Loucy (cell line): Measurements from ENCODE around the gene ZMAT5.
"Not testable (repeated sequence)": the region's sequence is repeated elsewhere in the genome, so short reads cannot be mapped to it uniquely, and the experiment has no call there.

Experiments used
- H2AFZ ChIP-seq: fragments of 200-600 bp; sonication (generic); 2 replicates; pipeline ENCODE4 v1.6.0; 2016; ENCODE audit warnings: antibody characterized with exemption, mild to moderate bottlenecking, low read length, moderate library complexity
- H3F3A ChIP-seq: fragments of 200-600 bp; 2 replicates; pipeline ENCODE4 v1.6.0; 2016; ENCODE audit warnings: antibody characterized with exemption, low read depth, mild to moderate bottlenecking
- H3K27me3 ChIP-seq: fragments of 200-600 bp; sonication (generic); 2 replicates; pipeline ENCODE4 v1.6.1; 2014; ENCODE audit warnings: low read length, mild to moderate bottlenecking; ENCODE audit not compliant: insufficient read depth, poor library complexity, severe bottlenecking
- H3K36me3 ChIP-seq: fragments of 200-600 bp; sonication (generic); 2 replicates; pipeline ENCODE4 v1.6.1; 2016; ENCODE audit warnings: low read length; ENCODE audit not compliant: insufficient read depth
- H3K4me1 ChIP-seq: fragments of 200-600 bp; sonication (generic); 2 replicates; pipeline ENCODE4 v1.5.1; 2014; ENCODE audit warnings: low read length, mild to moderate bottlenecking; ENCODE audit not compliant: insufficient read depth, poor library complexity, severe bottlenecking
- H3K4me2 ChIP-seq: fragments of 200-600 bp; sonication (generic); 2 replicates; pipeline ENCODE4 v1.6.0; 2014; ENCODE audit warnings: antibody characterized with exemption, low read length, low read depth, mild to moderate bottlenecking; ENCODE audit not compliant: poor library complexity, severe bottlenecking
- H3K4me3 ChIP-seq: fragments of 200-600 bp; sonication (generic); 2 replicates; pipeline ENCODE4 v1.5.1; 2014; ENCODE audit warnings: low read length, mild to moderate bottlenecking, mixed read lengths; ENCODE audit not compliant: poor library complexity, severe bottlenecking
- H3K79me2 ChIP-seq: fragments of 200-600 bp; sonication (generic); 2 replicates; pipeline ENCODE4 v1.6.1; 2014; ENCODE audit warnings: low read length; ENCODE audit not compliant: insufficient read depth
- H3K9ac ChIP-seq: fragments of 200-600 bp; sonication (generic); 2 replicates; pipeline ENCODE4 v1.6.0; 2014; ENCODE audit warnings: mild to moderate bottlenecking, low read depth, low read length, moderate library complexity; ENCODE audit not compliant: poor library complexity, severe bottlenecking
- H3K9me2 ChIP-seq: fragments of 200-600 bp; sonication (generic); replicated peaks from 2 replicates; pipeline ENCODE4 v1.6.1; 2016; ENCODE audit warnings: low read depth, low read length, mixed read lengths
- H3K9me3 ChIP-seq: fragments of 200-600 bp; sonication (generic); 2 replicates; pipeline ENCODE4 v1.6.1; 2014; ENCODE audit warnings: mild to moderate bottlenecking, antibody characterized with exemption, low read length, low read depth; ENCODE audit not compliant: insufficient read depth
- H4K20me1 ChIP-seq: fragments of 200-600 bp; sonication (generic); 2 replicates; pipeline ENCODE4 v1.6.0; 2014; ENCODE audit warnings: antibody characterized with exemption, low read length, mild to moderate bottlenecking; ENCODE audit not compliant: insufficient read depth, poor library complexity, severe bottlenecking
- EZH2phosphoT487 ChIP-seq: fragments of 200-600 bp; IDR thresholded peaks from 2 replicates; pipeline ENCODE4 v1.6.1; 2018; ENCODE audit warnings: antibody characterized with exemption, mild to moderate bottlenecking, moderate library complexity, borderline replicate concordance
- TF ChIP-seq, protein P1 (sequence below): fragments of 200-600 bp; sonication (generic); conservative IDR thresholded peaks from 2 replicates; pipeline ENCODE4 v1.5.1; 2014; ENCODE audit warnings: mild to moderate bottlenecking, antibody characterized with exemption, low read length

The ZMAT5 gene

DNA sequence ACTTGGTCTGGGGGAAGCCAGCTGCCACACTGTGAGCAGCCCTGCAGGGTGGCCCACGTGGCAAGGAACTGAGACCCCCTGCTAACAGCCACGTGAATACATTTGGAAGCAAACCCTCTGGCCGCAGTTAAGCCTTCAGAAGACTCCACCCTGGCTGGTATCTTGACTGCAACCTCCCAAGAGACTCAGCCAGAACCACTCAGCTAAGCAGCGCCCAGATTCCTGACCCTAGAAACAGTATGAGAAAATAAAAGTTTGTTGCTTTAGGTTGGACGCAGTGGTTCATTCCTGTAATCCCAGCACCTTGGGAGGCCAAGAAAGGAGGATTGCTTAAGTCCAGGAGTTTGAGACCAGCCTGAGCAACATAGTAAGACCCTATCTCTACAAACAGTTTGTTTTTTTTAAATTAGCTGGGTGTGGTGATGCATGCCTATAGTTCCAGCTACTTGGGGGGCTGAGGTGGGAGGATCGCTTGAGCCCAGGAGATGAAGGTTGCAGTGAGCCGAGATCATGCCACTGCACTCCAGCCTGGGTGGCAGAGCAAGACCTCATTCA, 8.7 kb downstream of the ZMAT5 start:
- no peaks in the 10 kb centered on the region for H3K27me3 ChIP-seq
- H3K9ac ChIP-seq: no peak overlapping the region
- H3K4me1 ChIP-seq: no peaks in the 10 kb centered on the region
- no peak overlapping the region for H3K4me3 ChIP-seq
- H3K4me2 ChIP-seq: no peak overlapping the region
- no peaks in the 10 kb centered on the region for H3K9me2 ChIP-seq
- no peaks in the 10 kb centered on the region for H4K20me1 ChIP-seq
- no peak for TF ChIP-seq EZH2phosphoT487
- TF ChIP-seq, protein P1, sequence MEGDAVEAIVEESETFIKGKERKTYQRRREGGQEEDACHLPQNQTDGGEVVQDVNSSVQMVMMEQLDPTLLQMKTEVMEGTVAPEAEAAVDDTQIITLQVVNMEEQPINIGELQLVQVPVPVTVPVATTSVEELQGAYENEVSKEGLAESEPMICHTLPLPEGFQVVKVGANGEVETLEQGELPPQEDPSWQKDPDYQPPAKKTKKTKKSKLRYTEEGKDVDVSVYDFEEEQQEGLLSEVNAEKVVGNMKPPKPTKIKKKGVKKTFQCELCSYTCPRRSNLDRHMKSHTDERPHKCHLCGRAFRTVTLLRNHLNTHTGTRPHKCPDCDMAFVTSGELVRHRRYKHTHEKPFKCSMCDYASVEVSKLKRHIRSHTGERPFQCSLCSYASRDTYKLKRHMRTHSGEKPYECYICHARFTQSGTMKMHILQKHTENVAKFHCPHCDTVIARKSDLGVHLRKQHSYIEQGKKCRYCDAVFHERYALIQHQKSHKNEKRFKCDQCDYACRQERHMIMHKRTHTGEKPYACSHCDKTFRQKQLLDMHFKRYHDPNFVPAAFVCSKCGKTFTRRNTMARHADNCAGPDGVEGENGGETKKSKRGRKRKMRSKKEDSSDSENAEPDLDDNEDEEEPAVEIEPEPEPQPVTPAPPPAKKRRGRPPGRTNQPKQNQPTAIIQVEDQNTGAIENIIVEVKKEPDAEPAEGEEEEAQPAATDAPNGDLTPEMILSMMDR: no peak
- no peaks in the 10 kb centered on the region for H3K79me2 ChIP-seq
- H3K9me3 ChIP-seq: no peaks in the 10 kb centered on the region
- no peaks in the 10 kb centered on the region for H3F3A ChIP-seq
- no peak overlapping the region for H2AFZ ChIP-seq
- no peaks in the 10 kb centered on the region for H3K36me3 ChIP-seq

DNA sequence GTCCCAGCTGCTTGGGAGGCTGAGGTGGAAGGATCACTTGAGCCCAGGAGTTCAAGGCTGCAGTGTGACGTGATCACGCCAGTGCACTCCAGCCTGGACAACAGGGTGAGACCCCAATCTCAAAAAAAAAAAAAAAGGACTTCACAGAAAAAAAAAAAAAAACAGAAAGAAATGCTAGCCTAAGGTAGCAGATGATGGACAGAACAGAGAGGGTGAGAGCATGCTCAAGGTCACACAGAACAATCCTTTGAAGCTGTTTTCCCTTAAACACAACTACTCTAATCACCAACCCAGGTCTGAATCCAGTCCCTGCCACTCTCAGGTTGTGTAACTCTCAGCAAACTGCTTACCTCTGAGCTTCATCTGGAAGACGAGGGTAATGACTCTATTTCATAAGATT, 9.7 kb downstream of the ZMAT5 start:
- Histone ChIP-seq H3F3A (no peaks in the 10 kb centered on the region), H3K4me1 (no peaks in the 10 kb centered on the region), H3K27me3 (no peaks in the 10 kb centered on the region), H3K79me2 (no peaks in the 10 kb centered on the region), H3K4me3 (no peak overlapping the region), H4K20me1 (no peaks in the 10 kb centered on the region), H3K36me3 (no peaks in the 10 kb centered on the region), H2AFZ (no peak overlapping the region), H3K4me2 (no peak overlapping the region), H3K9me2 (no peaks in the 10 kb centered on the region), H3K9ac (no peak overlapping the region), H3K9me3 (no peaks in the 10 kb centered on the region)
- TF ChIP-seq EZH2phosphoT487: no peak

- Histone ChIP-seq H3K36me3 (no peaks in the 10 kb centered on the region), H2AFZ (no peak overlapping the region), H3K4me1 (no peaks in the 10 kb centered on the region), H3K79me2 (no peaks in the 10 kb centered on the region), H4K20me1 (no peaks in the 10 kb centered on the region), H3K9me2 (no peaks in the 10 kb centered on the region), H3K9ac (no peak overlapping the region), H3K27me3 (no peaks in the 10 kb centered on the region), H3K9me3 (no peaks in the 10 kb centered on the region), H3K4me2 (no peak overlapping the region), H3K4me3 (no peak overlapping the region), H3F3A (no peaks in the 10 kb centered on the region)
- TF ChIP-seq, protein P1: no peak
- TF ChIP-seq EZH2phosphoT487: no peak
Measured at GRCh38 chr22:29756341-29756740, 10.5 kb downstream of the ZMAT5 start.

DNA sequence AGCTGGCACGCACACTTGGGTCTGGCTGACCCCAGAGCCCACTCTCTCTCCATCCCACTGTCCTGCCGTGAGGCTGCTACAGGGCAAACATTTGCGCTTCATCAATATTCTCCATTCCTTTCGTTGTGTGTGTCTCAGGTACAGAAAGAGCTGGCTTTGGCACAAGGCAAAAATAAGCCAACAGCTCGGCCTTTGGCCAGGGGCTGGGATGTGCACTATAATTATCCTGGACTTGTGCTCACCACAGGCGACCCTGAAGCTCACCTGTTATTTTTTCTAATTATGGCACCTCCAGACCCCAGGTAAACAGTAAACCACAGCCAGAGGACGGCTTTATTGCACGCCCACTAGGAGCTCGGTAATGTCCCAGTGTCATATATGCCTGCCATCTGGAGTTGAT, 10.9 kb downstream of the ZMAT5 start:
- Histone ChIP-seq H3K36me3 (no peaks in the 10 kb centered on the region), H3K27me3 (no peaks in the 10 kb centered on the region), H3K4me1 (no peaks in the 10 kb centered on the region), H3K9me2 (no peaks in the 10 kb centered on the region), H2AFZ (no peak overlapping the region), H3K4me3 (no peak overlapping the region), H3K4me2 (no peak overlapping the region), H3K9ac (no peak overlapping the region), H3K79me2 (no peaks in the 10 kb centered on the region), H4K20me1 (no peaks in the 10 kb centered on the region), H3F3A (no peaks in the 10 kb centered on the region), H3K9me3 (no peaks in the 10 kb centered on the region)
- no peak for TF ChIP-seq EZH2phosphoT487
- TF ChIP-seq, protein P1: no peak

- H3K9me3 ChIP-seq, H3K27me3 ChIP-seq, H4K20me1 ChIP-seq, H3K79me2 ChIP-seq, H3F3A ChIP-seq, H3K9ac ChIP-seq, H3K4me3 ChIP-seq, H3K4me1 ChIP-seq, H3K9me2 ChIP-seq, H3K4me2 ChIP-seq, H2AFZ ChIP-seq, H3K36me3 ChIP-seq: not testable (repeated sequence)
Measured at GRCh38 chr22:29754658-29755395, 12.0 kb downstream of the ZMAT5 start.
